NCI-H187 treated with DMSO at 0.1 percent for 48 hours (cell line): ENCODE results near the gene ATP6V1C2.
A peak's percentile ranks its signal among the peaks of the same experiment; 100 is the strongest.

Source experiments
- DNase-seq: peaks from one replicate; lab custom pipeline; 2025; lab: John Stamatoyannopoulos, UW

The ATP6V1C2 gene

GRCh38 chr2:10721396-10722251 is at the start of gene ATP6V1C2:
Gene ATP6V1C2 (plus strand): TSS chr2:10721630. CDS start chr2:10722850, 1,220 bp downstream.
- no peak for DNase-seq

- no peak for DNase-seq
Observed at GRCh38 chr2:10675131-10675530, 46.3 kb upstream of the ATP6V1C2 start.

GRCh38 chr2:10678225-10678624 is 43.2 kb upstream of the ATP6V1C2 start:
- DNase-seq: no peak

DNA sequence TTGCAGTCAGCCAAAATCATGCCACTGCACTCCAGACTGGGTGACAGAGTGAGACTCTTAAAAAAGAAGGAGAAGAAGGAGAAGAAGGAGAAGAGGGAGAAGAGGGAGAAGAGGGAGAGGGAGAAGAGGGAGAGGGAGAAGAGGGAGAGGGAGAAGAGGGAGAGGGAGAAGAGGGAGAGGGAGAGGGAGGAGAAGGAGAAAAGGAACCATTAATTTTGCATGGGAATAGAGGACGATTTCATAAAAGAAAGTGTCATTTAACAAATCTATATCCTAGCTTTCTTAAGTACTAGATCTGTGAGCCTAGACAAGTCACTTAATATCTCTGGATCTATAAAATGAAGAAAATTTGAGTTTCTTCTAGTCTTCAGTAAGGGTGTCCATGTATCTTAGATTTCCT is 41.2 kb upstream of the ATP6V1C2 start:
- no peak for DNase-seq

DNA sequence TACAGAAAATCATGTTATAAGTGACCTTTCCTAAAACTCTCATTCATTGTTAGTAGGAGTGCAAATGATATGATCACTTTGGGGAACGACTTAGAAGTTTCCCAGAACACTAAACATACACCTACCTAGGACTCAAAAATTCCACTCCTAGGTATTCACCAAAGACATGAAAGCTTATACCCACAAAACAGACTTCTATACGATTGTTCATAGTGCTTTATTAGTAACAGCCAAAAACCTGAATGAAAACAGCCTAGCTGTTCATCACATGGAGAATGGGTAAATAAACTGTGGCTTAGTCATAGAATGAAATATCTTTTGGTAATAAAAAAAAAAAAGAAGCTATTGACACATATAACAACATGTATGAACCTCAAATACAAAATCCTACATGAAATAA is 40.5 kb upstream of the ATP6V1C2 start:
- no peak for DNase-seq

GRCh38 chr2:10686176-10686730 is 35.2 kb upstream of the ATP6V1C2 start:
- no peak for DNase-seq

DNA sequence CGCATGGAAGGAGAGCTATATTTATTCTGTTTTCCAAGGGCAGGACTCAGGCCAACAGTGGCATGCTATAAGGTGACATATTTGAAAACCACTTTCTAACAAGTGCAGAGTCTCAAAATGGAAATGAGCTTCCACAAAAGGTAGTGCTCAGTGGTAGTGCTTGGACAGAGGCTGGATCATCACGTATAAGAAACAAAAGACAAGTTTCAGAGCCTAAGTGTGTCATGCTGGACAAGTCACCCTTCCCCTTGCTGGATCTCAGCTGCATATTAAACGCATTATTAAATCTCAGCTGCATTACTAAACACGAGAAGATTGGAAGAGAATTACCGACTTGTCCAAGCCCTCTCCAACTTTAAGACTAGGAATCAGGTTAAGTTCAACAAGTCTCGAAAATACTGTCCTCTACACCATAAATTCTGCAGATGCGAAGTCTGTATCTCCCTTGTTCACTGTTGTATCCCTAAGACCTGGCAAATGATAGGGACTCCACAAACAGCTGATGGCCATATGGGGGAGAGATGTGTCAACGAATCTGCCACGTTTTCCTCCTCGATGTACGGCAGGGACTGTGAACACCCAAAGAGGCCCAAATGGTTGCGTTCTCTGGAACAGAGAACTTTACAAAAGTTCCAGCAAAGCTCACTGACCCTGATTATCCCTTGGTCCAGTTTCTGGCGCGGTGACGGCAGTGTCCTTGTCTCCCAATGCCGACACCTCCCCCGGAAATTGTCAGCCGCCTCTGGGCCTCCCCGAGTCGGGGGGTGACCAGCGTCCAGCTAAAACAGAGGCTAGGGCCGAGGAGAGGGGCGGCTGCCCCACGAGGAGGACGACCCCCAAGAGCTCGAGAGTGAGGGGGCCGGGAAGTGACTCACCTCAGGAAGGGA is 32.3 kb upstream of the ATP6V1C2 start:
- no peak for DNase-seq

- no peak for DNase-seq
Observed at GRCh38 chr2:10691521-10691920, 29.9 kb upstream of the ATP6V1C2 start.

DNA sequence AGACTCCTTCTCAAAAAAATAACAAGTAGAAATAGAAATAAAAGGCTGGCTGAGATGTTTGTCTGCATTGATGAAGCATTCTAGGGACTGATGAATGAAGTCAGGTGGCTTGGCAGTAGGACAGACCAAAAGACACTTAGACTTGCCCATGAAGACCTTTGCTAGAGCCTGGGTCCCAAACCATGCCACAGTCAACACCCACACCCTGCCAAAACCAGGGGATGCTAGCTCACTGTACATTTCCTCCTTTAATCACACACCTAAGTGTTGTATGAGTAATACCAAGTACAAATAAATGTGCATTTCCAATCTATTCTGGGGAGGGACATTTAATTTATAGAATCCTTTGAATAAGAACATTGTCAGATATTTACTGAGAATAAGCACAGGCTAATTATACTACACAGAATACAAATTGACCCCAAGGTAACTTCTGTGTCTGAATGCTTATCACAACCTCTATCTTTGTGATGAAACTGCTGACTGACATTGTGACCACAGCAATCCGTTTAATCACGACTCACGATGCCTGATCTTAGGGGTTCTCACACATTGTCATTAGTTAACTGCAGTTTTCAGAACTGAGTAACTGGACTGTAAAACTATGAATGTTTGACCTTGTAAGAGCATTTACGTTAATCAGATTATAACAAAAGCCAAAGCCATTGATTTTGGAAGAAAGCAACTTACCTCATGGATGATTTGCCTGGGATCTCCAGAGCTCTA is 21.2 kb upstream of the ATP6V1C2 start:
- DNase-seq: no peak

DNA sequence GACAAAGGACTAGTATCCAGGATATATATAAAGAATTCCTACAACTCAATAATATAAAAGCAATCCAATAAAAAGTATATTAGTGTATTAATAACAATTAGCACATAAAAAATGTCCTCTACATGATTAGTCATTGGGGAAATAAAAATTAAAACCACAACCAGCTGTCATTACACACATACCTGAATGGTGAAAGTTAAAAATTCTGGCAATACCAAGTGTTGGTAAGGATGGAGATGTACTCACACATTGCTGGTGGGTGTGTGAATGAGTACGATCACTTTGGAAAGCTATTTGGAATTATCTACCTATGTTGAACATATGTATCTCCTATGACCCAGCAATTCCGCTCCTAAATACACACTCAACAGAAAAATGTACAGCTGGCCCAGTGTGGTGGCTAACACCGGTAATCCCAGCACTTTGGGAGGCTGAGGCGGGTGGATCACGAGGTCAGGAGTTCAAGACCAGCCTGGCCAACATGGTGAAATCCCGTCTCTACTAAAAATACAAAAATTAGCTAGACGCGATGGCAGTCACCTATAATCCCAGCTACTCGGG is 17.3 kb upstream of the ATP6V1C2 start:
- no peak for DNase-seq

- DNase-seq: no peak
Observed at GRCh38 chr2:10706033-10706432, 15.4 kb upstream of the ATP6V1C2 start.

DNA sequence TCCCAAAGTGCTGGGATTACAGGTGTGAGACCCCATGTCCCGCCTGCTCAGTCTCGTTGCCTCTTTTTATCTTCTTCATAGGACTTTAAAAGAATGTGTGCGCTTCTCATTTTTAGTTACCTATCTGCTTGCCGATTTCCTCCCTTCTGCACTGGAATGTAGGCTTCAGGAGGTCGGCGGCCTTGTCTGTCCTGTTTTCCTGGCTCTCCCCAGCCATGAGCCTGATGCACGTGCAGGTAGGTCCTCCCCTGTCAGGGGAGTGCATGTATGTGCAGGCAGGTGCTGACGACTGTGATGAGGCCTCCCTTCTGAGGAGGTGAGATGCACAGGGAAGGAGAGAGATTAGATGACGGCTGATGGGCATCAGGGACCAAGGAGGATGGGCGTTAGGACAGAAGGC is 13.6 kb upstream of the ATP6V1C2 start:
- DNase-seq: no peak

- DNase-seq: peak; percentile 73
Observed at GRCh38 chr2:10709290-10709939, 12.0 kb upstream of the ATP6V1C2 start.

DNA sequence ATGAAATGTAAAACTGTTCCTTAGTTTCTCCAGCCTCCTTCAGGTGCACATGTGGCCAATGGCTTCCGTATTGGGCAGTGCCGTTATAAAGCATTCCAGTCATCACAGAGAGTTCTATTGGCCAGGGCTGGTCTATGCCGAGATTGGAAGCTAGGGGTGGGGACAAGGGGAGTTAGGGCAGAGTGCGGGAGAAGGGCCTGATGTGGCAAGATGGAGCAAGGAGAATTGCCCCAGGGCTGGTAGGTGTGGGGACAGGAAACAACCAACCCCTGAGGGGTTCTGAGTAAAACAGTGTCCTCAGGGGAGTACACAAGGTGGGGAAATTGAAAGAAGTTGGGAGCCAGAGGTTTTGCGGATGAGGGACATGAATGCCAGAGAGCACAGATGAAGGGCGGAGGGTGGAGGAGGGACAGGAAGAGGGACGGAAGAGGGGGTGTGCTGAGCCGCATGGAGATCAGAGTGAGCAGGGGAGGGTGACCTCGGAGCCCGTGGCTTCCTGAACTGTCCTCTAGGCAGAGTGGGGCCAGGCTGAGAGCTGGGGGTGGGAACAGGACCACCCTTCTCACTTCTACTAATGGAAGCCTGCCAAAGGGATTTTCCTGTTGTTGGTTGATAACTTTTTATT is 9.1 kb upstream of the ATP6V1C2 start:
- DNase-seq: no peak

DNA sequence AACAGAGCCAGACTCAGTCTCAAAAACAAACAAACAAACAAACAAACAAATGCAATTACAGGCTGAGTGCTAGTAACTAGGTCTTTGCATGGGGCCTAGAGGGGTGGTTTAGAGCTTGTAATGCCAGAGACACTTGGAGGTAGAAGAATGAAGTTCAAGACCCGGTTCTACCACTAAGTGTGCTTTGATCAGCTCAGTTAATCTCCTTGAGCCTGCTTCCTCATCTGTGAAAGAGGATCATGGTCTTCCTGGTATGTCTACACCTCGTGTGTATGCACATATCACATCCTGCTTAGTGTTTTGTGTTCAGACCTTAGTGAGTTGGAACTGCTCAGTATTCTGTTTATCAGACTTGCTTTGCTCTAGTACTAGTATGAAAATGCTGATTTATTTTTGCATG is 4.8 kb upstream of the ATP6V1C2 start:
- no peak for DNase-seq

GRCh38 chr2:10717628-10718027 is 3.8 kb upstream of the ATP6V1C2 start:
- no peak for DNase-seq

DNA sequence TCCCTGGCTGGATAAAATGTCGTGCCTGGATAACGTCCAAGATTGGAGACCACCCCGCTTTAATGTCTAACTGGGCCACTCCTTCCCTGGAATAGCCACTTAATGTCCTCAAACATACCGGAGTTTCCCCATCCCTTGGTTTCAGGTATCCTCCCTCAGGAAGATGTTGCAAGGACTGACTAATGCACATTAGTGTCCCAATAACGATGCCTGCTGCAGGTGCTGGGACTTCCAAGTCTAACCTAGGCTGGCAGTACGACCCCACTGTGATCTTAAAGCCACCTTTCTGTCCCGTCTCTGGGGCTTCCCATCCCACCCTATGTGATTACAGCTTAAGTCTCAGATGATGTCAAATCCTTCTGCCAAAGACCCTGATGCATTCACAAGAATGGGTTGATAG is 1.1 kb upstream of the ATP6V1C2 start:
- DNase-seq: no peak

DNA sequence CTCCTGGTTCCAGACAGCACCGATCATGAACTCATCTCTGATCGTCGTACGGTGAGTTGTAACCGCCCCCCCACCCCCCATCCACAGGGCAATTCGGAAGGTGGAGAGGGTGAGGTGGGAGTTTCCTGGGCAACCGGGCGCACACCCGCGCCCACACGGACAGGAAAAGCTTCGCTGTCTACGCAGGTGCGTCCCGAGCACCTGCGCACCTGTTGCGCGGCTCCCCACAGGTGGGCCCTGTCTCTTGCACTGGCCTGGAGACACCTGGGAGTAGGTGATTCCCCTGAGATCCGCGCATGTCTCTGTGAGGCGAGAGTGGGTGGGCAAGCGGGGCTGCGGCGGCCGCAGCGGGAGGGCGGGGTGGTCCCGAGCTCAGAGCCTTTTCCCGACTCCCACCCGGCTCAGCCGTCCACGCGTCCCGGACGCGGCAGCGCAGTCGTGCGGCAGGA is 459 bp upstream of the ATP6V1C2 start:
- DNase-seq: no peak

- DNase-seq: no peak
Observed at GRCh38 chr2:10722252-10722825, 909 bp downstream of the ATP6V1C2 start.

DNA sequence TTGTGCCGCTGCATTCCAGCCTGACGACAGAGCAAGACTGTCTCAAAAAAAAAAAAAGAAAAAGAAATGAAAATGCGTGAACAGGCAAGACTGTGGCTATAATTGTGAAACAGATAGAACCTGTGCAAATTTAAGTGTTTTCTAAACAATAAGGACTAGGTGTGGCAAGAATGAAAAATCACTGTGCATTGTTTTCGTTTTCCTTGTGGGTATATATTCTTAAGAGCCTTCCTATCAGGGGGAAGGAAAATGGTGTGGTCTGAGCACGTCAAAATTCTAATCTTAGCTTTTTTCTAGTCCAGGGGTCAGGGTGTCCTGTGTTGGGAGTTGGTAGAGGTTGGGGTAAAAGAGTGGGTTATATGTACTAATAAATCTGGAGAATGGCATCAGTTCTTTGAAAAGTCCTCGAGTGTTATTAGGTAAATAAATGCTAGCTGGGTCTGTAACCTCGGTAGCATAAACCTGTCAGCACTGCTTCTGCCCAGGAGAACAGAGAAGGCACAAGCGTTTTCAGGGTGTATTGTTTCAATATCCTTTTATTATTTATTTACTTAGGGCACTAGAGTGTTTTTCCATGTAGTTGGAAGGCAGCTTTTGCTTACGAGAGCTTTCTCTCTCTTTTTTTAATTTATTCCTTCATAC is 11.6 kb downstream of the ATP6V1C2 start:
- peak; percentile 45 for DNase-seq
